Epithelial cell of esophagus (primary cell): Measurements from ENCODE around the gene METTL21C.
A peak's percentile ranks its signal among the peaks of the same experiment; 100 is the strongest.

ENCODE experiments used
- DNase-seq: peaks from one replicate; pipeline ENCODE4 v3.0.0; 2010; ENCODE audit warnings: low read depth
- H3K4me3 ChIP-seq: 2 replicates; pipeline ENCODE4 v1.5.1; 2011; ENCODE audit warnings: mild to moderate bottlenecking, low read length, control low read depth
- TF ChIP-seq, protein P1 (sequence below): IDR thresholded peaks from 2 replicates; pipeline ENCODE4 v1.5.1; 2011; ENCODE audit warnings: low read depth, mild to moderate bottlenecking, low read length, control low read depth, inconsistent platforms; ENCODE audit not compliant: insufficient read depth; ENCODE audit errors: missing control alignments

METTL21C gene

DNA sequence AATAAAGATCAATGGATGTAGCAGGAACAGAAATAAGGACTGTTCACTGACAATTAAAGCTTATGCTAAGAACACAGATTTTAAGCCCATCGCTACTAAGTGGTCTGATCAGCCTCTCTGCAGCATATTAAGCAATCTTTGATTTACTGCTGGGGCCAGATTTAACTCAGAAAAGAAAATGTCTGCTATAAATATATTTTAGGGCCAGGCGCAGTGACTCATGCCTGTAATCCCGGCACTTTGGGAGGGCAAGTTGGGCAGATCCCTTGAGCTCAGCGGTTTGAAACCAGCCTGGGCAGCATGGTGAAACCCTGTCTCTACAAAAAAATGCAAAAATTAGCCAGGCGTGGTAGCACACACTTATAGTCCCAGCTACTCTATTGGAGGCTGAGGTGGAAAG, 43.0 kb downstream of the METTL21C start:
- DNase-seq, result peak; percentile 32
- no peak overlapping the region for H3K4me3 ChIP-seq
- TF ChIP-seq, protein P1, sequence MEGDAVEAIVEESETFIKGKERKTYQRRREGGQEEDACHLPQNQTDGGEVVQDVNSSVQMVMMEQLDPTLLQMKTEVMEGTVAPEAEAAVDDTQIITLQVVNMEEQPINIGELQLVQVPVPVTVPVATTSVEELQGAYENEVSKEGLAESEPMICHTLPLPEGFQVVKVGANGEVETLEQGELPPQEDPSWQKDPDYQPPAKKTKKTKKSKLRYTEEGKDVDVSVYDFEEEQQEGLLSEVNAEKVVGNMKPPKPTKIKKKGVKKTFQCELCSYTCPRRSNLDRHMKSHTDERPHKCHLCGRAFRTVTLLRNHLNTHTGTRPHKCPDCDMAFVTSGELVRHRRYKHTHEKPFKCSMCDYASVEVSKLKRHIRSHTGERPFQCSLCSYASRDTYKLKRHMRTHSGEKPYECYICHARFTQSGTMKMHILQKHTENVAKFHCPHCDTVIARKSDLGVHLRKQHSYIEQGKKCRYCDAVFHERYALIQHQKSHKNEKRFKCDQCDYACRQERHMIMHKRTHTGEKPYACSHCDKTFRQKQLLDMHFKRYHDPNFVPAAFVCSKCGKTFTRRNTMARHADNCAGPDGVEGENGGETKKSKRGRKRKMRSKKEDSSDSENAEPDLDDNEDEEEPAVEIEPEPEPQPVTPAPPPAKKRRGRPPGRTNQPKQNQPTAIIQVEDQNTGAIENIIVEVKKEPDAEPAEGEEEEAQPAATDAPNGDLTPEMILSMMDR, result no peak

DNA sequence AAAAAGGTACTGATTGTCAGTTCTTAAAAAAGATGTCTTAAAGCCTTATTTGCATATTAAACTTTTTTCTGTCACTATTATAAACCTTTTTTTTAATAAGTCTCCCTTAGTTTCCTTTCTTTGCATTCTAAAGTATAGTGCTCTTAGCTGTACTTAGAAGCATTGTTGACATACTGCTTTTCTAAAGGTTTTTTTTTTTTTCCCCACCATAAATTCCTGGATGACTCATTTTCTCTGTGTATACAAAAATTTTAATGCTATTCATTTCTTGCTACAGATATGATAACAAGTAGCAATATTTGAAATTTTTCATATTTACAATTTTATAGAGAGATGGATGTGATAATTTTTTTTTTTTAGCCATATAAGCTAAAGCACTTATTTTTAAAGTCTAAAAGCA, 43.5 kb downstream of the METTL21C start:
- TF ChIP-seq, protein P1, result no peak
- no peak overlapping the region for H3K4me3 ChIP-seq
- DNase-seq, result peak; percentile 20

DNA sequence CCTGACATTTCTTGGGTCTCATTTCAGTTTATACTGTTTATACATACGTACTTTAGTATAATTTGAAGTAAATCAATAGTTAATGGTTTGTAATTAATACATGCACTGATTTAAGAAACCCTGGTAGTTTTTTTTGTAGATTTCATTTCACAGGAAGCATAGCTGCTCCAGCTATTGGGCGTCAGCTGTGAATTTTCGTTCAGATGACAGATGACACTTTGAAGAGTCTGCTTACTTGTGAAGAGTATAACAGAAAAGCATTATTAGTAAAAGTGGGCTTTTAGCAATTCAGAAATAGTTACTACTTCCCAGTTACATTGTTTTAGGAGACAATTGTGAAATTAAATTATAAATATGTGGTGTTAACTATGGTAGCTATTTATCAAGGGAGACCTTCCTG, 44.4 kb downstream of the METTL21C start:
- no peak for DNase-seq
- no peak overlapping the region for H3K4me3 ChIP-seq
- TF ChIP-seq, protein P1, result no peak

DNA sequence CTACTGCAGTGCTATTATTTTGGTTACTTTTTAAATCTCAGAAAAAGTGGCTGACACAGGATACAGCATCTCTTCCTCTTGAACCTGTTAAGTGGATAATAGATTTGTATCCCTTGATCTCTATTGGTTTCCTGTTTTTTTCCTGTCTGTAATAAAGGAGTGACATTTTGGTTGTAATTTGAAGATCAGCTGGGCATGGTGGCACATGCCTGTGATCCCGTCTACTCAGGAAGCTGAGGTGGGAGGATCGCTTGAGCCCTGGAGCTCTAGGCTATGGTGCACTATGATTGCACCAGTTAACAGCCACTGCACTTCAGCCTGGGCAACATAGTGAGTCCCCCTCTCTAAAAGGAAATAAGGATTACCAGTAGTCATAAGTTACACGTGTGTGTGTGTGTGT, 46.8 kb downstream of the METTL21C start:
- H3K4me3 ChIP-seq, result no peak overlapping the region
- peak; percentile 42 for DNase-seq
- TF ChIP-seq, protein P1, result no peak

DNA sequence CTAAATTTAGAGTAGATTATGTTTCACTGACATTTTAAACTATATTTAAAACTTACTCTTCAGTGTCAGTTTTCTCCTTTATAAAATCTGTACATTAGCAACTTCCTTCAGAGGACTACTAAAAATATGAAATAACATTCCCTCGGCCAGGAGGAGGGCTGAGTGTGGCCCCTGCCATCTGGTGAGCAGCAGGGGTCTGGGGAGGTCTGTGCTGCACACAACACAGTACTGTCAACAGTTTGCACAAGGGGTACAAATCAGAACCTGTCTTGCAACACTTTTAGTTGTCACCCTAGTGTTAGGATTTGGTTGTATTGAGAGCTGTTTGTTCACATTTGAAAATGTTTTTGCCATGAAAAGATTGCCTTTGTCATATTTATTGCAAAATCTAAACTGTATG, 49.1 kb downstream of the METTL21C start:
- no peak overlapping the region for H3K4me3 ChIP-seq
- DNase-seq, result no peak
- TF ChIP-seq, protein P1, result no peak

DNA sequence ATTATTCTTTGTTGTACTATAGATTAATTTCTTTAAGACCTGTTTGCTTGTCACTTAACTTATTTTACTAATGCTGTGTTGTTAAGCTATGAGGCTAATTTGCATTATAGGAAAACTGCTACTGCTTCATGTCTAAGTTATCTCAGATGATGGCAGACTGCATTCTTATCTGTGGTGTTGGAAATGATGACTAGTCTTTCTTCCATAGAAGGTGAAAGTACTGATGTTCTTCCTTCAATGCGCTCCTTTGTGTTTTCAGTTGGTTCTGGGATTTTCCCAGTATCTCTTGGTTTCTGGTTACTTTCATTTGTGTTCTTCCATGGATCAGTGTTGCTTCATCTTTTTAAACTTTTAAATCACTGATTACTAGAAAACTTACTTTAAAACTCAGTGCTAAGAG, 51.2 kb downstream of the METTL21C start:
- H3K4me3 ChIP-seq, result no peak overlapping the region
- TF ChIP-seq, protein P1, result no peak
- no peak for DNase-seq

DNA sequence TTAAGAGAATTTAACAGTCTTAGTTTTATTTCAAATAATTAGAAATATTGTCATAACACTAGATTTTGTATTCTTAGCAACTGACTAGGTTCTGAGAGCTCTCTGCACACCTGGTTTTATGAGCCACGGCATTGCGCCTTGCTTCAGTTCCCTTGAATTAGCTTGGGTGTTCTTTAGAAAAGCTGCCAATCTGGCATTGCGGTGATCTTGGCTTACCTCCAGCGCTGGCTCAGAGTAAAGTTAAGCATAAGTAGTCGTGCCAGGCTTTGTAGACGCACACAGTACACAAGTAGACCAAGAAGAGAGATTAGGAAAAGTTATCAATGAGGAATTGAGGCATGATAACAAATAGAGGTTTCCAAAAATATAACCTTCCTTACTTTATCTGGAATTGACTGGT, 52.4 kb downstream of the METTL21C start:
- H3K4me3 ChIP-seq, result no peak overlapping the region
- TF ChIP-seq, protein P1, result no peak
- peak; percentile 27 for DNase-seq
